ENCODE data around the gene LRIT1. TPM values are rescaled to one million over a fixed set of nuclear protein-coding genes. Genes with fewer than 3 reads are reported as not detected.

The LRIT1 gene
- total RNA-seq, 1 donor from 2014 or later, result not detected

DNA sequence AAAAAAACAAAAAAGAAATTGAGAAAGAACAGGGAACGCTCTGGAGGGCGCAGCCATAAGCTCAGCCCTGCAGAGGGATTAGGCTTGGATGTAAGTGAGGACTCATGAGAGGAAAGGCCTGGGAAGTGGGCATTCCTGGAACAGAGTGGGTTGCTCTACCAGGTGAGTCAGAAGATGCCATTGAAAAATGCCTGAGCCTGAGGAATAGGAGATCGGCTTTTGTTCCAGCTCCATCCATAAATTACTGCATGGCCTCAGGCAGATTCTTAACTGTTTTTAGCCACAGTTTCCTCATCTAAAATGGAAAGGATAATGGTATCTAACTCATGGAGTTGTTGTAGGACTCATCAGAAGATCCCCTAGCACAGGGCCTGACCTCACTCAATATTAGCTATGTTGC, 2.4 kb upstream of the LRIT1 start:
- H3K36me3 Mint-ChIP-seq (ENCODE audit: unreplicated experiment), result peaks cover 7% of the 10 kb centered on the region
- TF ChIP-seq, protein P1, sequence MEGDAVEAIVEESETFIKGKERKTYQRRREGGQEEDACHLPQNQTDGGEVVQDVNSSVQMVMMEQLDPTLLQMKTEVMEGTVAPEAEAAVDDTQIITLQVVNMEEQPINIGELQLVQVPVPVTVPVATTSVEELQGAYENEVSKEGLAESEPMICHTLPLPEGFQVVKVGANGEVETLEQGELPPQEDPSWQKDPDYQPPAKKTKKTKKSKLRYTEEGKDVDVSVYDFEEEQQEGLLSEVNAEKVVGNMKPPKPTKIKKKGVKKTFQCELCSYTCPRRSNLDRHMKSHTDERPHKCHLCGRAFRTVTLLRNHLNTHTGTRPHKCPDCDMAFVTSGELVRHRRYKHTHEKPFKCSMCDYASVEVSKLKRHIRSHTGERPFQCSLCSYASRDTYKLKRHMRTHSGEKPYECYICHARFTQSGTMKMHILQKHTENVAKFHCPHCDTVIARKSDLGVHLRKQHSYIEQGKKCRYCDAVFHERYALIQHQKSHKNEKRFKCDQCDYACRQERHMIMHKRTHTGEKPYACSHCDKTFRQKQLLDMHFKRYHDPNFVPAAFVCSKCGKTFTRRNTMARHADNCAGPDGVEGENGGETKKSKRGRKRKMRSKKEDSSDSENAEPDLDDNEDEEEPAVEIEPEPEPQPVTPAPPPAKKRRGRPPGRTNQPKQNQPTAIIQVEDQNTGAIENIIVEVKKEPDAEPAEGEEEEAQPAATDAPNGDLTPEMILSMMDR (IDR thresholded peaks at IDR 0.05; ENCODE audit: partially characterized antibody, unreplicated experiment), result no peak
- peaks cover 7% of the 10 kb centered on the region for H3K9me3 Mint-ChIP-seq (ENCODE audit: unreplicated experiment)
- peaks cover 8% of the 10 kb centered on the region for H3K4me1 Mint-ChIP-seq (ENCODE audit: low read depth, unreplicated experiment)
- no peak overlapping the region for H3K4me3 Mint-ChIP-seq (ENCODE audit: unreplicated experiment)
- H3K27ac Mint-ChIP-seq (ENCODE audit: unreplicated experiment), result no peak overlapping the region
- no peak for DNase-seq
- peaks cover 4% of the 10 kb centered on the region for H3K27me3 Mint-ChIP-seq (ENCODE audit: unreplicated experiment)

DNA sequence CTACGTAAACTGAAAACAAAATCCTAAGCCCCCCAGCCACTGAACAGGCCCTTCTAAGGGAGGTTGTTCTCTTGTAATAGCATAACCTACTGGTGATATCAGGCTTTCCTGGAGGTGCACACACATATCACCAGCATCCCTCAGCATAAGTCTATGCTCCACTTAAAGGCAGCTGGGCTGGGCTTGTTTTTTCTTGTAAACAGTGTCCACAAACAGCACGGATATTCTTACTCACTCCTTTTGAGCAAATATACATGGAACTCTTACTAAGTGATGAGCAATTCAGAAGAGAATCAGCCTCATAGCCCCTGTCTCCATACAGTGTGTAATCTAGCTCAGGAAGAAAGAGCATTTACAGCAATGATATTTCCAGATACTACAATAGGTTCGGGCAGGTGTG, 2.4 kb downstream of the LRIT1 start:
- Mint-ChIP-seq H3K4me1 (ENCODE audit: low read depth, unreplicated experiment) (no peaks in the 10 kb centered on the region), H3K27me3 (ENCODE audit: unreplicated experiment) (peaks cover 4% of the 10 kb centered on the region), H3K4me3 (ENCODE audit: unreplicated experiment) (no peak overlapping the region), H3K27ac (ENCODE audit: unreplicated experiment) (no peak overlapping the region), H3K36me3 (ENCODE audit: unreplicated experiment) (peaks cover 10% of the 10 kb centered on the region), H3K9me3 (ENCODE audit: unreplicated experiment) (peaks cover 5% of the 10 kb centered on the region)
- DNase-seq, result no peak
- TF ChIP-seq, protein P1 (IDR thresholded peaks at IDR 0.05; ENCODE audit: partially characterized antibody, unreplicated experiment), result no peak

DNA sequence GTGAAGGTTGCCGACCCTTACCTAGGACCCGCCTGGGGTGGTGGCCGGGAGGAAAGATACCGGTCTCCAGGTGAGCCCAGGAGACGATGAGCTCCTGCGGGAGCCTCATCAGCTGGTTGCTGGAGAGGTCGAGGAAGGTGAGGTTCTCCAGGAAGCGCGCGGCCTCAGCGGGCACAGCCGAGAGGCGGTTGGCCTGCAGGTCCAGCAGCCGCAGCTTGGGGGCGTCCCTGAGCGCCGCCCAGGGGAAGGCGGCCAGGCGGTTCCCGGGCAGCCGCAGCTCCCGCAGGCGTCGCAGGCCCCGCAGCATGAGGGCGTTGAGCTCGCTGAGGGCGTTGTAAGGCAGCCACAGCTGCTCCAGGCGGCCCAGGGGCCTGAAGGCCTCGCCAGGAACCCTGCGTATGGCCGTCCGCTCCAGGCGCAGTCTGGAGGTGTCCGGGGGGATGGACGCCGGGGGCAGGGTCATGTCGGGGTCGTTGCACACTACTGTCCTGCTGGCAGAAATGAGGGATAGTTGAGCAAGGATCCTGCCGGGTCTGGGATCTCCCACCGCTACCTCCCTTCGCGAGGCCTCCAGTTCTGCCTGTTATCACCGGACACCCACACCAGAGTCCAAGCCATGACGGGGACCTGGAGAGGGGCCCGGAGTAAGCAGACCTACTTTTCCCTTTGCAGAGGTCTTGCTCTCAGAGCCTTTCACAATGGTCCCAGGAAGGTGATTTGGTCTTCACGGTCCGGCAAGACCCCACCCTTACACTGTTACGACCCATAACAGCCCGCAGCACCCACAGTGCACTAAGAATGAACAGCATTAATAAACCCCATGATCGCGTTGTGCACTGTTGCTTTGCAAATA, 3.9 kb downstream of the LRIT1 start:
- H3K9me3 Mint-ChIP-seq (ENCODE audit: unreplicated experiment), result peaks cover 4% of the 10 kb centered on the region
- H3K27ac Mint-ChIP-seq (ENCODE audit: unreplicated experiment), result no peak overlapping the region
- H3K4me3 Mint-ChIP-seq (ENCODE audit: unreplicated experiment), result no peak overlapping the region
- no peaks in the 10 kb centered on the region for H3K4me1 Mint-ChIP-seq (ENCODE audit: low read depth, unreplicated experiment)
- H3K27me3 Mint-ChIP-seq (ENCODE audit: unreplicated experiment), result peaks cover 2% of the 10 kb centered on the region
- peaks cover 10% of the 10 kb centered on the region for H3K36me3 Mint-ChIP-seq (ENCODE audit: unreplicated experiment)
- TF ChIP-seq, protein P1 (IDR thresholded peaks at IDR 0.05; ENCODE audit: partially characterized antibody, unreplicated experiment), result peak; percentile 59
- DNase-seq, result peak; percentile 56

DNA sequence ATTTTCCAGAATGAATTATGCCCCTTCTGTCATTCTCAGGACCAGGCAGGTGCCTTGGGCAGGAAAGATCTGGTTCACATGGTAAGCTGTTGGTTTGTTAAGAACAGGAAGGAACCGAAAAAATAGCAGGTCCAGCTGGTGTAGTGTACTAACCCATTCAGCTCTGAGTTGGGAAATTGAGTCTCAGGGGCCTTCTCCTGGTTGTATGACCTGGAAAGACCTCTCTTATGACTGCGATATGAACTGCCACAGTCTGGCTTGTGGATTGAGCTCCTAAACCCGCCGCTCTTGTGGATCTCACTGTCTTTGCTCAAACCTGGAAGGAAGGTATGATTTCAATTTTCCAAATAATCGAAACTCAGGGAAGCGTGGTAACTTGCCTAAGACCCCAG, 4.5 kb downstream of the LRIT1 start:
- H3K9me3 Mint-ChIP-seq (ENCODE audit: unreplicated experiment), result peaks cover 4% of the 10 kb centered on the region
- TF ChIP-seq, protein P1 (IDR thresholded peaks at IDR 0.05; ENCODE audit: partially characterized antibody, unreplicated experiment), result no peak
- peaks cover 2% of the 10 kb centered on the region for H3K27me3 Mint-ChIP-seq (ENCODE audit: unreplicated experiment)
- H3K4me1 Mint-ChIP-seq (ENCODE audit: low read depth, unreplicated experiment), result no peaks in the 10 kb centered on the region
- peaks cover 10% of the 10 kb centered on the region for H3K36me3 Mint-ChIP-seq (ENCODE audit: unreplicated experiment)
- no peak for DNase-seq
- no peak overlapping the region for H3K4me3 Mint-ChIP-seq (ENCODE audit: unreplicated experiment)
- no peak overlapping the region for H3K27ac Mint-ChIP-seq (ENCODE audit: unreplicated experiment)

DNA sequence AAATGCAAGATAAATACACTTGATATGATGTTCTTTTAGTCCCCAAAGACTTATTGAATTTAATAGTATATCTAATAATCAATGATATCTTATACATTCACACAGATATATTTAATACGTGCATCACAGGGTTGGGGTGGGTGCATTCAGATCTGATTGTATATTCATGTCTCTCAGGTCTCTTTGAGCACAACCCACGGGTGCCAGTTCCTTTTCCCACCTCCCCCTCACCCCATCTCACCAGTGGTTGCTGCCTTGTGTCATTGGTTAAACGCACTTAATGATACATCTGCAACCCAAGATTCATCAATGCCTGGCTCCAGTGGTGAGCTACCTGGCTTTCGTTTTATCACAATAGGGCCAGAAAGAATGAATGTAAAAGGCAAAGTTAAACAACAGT, 6.2 kb downstream of the LRIT1 start:
- Mint-ChIP-seq H3K27me3 (ENCODE audit: unreplicated experiment) (peaks cover 2% of the 10 kb centered on the region), H3K4me3 (ENCODE audit: unreplicated experiment) (no peak overlapping the region), H3K36me3 (ENCODE audit: unreplicated experiment) (peaks cover 4% of the 10 kb centered on the region), H3K4me1 (ENCODE audit: low read depth, unreplicated experiment) (no peaks in the 10 kb centered on the region), H3K27ac (ENCODE audit: unreplicated experiment) (no peak overlapping the region), H3K9me3 (ENCODE audit: unreplicated experiment) (peaks cover 6% of the 10 kb centered on the region)
- TF ChIP-seq, protein P1 (IDR thresholded peaks at IDR 0.05; ENCODE audit: partially characterized antibody, unreplicated experiment), result no peak
- no peak for DNase-seq

Measured in glutamatergic neuron (in vitro differentiated cells).